HL-60 (cell line): Measurements from ENCODE around the gene TRPM2.

Experiments used
- CTCF ChIP-seq: IDR thresholded peaks from one replicate; pipeline ENCODE4 v1.5.1; 2011; ENCODE audit warnings: low read length, control low read depth, inconsistent platforms; ENCODE audit not compliant: insufficient read depth
- POLR2AphosphoS5 ChIP-seq: IDR thresholded peaks from 2 replicates; pipeline ENCODE4 v1.6.1; 2012; ENCODE audit warnings: low read depth
- REST ChIP-seq: IDR thresholded peaks from 2 replicates; pipeline ENCODE4 v1.6.1; 2012; ENCODE audit warnings: low read depth; ENCODE audit not compliant: insufficient replicate concordance
- SPI1 ChIP-seq: IDR thresholded peaks from 2 replicates; pipeline ENCODE4 v1.6.1; 2012; ENCODE audit warnings: low read depth, mild to moderate bottlenecking, borderline replicate concordance

GRCh38 chr21:44423312-44423821, 69.9 kb downstream of the TRPM2 start:
- TF ChIP-seq CTCF (no peak), REST (no peak), POLR2AphosphoS5 (no peak), SPI1 (no peak)
